ENCODE data around the gene FZD8.
"Not testable (repeated sequence)": the region's sequence is repeated elsewhere in the genome, so short reads cannot be mapped to it uniquely, and the experiment has no call there.

The FZD8 gene

DNA sequence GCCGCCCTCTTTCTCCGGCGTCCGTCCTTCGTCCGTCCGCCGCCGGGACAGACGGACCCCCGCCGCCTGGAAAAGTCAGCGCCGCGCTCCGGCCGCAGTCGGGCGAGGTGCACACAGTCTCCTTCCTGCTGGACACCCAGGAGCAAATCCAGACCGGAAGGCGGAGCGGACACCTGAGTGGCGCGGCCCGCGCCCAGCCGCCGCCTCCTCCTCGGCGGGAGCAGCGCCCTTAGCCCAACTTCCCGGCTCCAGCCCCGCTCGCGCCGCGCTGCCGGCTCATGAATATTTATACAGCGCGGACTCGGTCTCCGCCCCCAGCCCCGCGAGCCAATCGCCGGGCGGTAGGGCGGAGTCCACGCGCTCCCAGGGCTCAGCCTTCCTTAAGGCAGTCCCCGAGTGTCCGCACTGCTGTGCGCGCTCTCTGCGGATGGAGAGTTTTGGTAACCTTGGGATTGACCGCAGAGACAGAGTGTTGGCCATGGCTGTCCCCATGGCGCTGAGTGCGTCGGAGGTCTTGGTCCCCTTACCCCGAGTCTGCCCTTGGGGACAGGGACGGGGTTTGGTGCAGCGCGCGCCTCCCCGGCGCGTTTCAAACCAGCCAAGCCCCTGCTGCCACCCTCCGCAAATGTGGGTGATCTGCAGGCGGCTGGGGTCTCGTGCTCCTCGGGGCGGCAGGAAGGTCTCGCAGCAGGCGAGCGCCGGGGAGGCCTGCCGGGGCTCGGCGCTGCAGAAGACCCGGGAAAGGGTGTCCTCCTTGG, at the start of gene FZD8:
TSS of gene FZD8 (minus strand) at position 262 of the 758 bp plus-strand sequence. CDS start 867 bp downstream, outside the sequence.
- peak; percentile 83 for DNase-seq

- DNase-seq, result no peak
Observed at GRCh38 chr10:35691522-35692236, 49.6 kb upstream of the FZD8 start.

DNA sequence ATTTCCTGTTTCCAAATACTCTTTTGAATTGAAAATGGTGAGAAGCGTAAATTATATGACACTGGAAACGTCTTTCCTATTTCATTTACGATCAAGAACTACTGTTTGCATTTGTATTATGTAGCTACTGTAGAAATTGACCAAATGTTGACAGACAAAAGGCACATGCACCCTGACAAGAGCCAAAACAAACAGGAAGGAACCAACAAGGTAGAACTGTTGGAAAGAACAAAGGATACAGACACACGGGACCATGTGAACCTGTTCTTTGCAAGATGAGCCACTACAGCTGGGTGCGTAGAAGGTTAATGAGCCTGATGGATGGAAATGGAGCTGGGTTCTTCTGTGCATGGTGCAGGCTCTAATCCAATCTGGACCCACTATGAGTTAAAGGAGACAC, 48.4 kb upstream of the FZD8 start:
- no peak for DNase-seq

DNA sequence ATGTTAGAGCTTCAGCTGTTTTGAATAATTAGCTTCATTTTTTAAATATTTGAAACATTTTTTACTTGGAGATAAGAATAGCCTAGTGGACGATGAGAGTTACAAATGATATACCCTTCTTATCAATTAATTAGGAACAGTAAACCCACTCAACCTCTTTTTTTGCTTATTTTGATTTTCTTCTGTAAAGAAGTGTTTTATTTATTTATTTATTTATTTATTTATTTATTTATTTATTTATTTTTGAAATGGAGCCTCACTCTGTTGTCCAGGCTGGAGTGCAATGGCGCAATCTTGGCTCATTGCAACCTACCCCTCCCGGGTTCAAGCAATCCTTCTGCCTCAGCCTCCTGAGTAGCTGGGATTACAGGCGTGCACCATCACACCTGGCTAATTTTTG, 43.8 kb upstream of the FZD8 start:
- DNase-seq, result not testable (repeated sequence)

DNA sequence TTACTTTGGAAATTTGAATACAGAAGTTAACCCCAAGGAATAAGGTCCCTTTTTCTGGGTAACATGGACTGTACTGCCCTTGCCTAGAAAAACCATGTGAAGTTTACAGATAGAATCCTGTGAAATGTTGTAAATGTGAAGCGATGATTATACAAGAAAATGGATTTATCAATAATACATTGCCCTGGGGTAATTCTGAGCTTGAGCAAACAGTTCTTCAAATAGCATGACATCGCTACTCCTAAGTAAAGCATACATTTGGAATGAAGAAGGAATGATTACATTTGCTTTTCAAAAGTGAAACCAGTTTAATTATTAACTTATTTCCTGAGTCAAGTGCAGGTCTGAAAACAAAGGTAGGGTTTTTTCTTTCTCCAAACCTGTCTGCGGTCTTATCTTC, 43.3 kb upstream of the FZD8 start:
- DNase-seq, result no peak

- no peak for DNase-seq
Observed at GRCh38 chr10:35684586-35684985, 42.5 kb upstream of the FZD8 start.

- DNase-seq, result no peak
Observed at GRCh38 chr10:35675846-35676245, 33.8 kb upstream of the FZD8 start.

GRCh38 chr10:35674843-35675242, 32.7 kb upstream of the FZD8 start:
- peak; percentile 2 for DNase-seq

DNA sequence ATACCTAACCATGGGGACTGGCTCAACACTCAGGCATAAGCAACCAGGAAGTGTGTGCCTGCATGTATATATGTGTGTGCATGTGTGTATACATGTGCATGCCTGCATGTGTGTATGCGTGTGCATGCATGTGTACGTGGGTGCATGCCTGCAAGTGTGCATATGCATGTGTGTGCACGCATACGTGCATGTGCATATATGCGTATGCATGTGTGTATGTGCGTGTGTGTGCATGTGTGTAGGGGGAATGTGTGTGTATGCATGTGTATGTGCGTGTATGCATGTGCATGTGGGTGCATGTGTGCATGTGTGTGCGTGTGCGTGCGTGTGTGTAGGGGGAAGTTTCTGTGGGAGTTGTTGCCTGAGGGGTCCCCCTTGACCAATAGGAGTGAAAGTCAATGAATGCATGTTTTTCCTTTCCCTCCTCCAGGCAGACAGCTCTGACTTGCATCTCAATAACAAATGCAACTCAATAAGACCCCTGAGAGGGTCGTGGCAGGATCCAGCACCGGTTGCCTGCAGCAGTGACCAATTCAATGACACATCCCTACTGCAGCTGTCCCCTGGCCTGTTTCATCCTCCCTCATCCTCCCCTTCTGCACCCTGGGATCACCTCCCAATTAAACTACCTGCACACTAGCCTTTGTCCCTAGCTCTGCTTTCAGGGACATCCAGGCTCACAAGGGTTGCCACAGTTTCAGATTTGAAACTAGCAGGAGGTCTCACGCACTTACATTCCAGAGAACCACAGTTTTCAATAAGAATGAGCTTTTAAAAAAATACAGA, 27.0 kb upstream of the FZD8 start:
- no peak for DNase-seq

DNA sequence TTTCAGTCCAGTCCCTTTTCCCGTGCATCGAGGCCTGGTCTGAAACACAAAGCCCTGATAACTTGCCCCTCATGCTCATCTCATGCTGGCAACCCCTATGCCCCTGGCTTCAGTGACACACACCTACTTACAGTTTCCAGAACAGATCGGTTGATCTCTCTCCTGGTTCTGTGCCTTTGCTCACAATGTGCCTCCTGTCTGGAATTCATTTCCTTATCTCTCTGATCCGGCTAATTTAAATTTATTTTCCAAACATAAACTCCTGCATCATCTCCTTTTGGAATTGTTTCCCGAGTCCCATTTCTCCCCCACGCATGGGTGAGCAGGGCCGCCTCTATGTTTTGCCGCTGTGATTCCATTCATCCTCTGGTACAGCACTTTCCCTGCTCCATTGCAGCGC, 25.9 kb upstream of the FZD8 start:
- DNase-seq, result no peak

DNA sequence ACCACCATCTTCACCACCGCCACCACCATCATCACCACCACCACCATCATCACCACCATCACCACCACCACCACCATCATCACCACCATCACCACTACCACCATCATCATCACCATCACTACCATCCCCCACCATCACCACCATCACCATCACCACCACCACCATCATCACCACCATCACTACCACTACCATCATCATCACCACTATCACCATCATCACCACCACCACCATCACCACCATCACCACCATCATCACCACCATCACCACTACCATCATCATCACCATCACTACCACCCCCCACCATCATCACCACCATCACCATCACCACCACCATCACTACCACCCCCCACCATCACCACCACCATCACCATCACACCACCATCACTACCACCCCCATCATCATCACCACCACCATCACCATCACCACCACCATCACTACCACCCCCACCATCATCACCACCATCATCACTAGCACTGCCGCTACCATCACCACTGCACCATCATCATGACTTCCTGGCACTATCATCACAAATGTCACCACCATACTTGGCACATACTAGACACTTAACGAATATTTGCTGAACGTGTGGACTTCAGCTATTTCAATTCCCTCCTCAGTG, 25.3 kb upstream of the FZD8 start:
- no peak for DNase-seq

DNA sequence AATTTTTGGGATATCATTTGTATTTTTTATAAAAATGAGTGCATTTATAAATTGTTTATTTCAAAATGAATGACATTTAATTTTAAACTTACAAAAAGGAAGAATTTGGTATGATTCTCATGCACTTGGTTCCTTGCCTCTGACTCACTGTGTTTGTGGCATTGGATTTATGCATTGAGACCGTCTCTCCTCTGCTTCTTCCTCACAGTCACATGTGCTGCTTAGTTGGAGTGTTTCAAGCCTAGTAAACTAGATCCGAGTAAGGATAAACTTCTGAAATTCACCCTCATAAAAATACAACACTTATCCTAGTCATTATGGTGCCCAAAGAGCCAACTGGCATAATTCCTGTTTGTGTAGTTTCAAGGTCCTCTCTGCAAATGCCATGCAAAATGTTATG, 19.1 kb upstream of the FZD8 start:
- no peak for DNase-seq

DNA sequence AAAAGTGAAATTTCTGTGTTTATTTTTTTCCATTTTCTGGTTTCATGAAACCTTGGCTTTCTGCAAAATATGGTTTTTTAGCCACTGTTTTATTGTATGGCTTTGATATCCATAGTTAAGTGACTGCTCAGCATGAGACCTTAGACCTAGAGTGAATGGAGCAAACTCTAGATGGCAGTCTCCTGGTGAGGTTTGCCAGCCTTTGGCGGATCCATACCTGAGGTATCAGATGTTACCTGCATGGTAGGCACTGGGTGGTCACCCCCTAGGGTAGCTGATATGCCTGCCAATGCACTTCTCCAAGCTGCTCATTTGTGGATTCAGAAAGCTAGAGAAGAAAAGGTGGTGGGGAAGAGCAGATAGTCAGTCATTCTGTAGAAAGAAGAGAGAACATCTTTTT, 17.4 kb upstream of the FZD8 start:
- no peak for DNase-seq

- DNase-seq, result no peak
Observed at GRCh38 chr10:35657621-35658020, 15.5 kb upstream of the FZD8 start.

DNA sequence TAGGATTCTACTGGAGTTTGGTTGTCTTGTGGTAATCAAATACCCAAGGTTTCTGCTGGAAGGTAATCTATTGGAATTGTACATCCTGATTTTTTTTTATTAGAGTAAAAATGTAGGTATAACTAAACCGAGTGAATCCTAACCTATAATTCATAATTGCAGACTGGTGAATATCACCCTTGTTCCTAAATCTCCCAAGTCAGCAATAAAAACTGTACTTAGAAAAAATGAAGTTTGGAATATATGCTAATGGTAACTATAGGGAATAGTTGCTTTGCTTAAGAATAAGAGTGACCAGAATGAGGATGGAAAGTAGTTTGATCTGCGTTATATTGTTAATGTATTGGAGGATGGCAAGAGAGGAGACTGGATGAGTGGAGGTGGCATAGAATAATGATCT, 10.7 kb upstream of the FZD8 start:
- DNase-seq, result no peak

GRCh38 chr10:35650894-35651293, 8.8 kb upstream of the FZD8 start:
- DNase-seq, result no peak

DNA sequence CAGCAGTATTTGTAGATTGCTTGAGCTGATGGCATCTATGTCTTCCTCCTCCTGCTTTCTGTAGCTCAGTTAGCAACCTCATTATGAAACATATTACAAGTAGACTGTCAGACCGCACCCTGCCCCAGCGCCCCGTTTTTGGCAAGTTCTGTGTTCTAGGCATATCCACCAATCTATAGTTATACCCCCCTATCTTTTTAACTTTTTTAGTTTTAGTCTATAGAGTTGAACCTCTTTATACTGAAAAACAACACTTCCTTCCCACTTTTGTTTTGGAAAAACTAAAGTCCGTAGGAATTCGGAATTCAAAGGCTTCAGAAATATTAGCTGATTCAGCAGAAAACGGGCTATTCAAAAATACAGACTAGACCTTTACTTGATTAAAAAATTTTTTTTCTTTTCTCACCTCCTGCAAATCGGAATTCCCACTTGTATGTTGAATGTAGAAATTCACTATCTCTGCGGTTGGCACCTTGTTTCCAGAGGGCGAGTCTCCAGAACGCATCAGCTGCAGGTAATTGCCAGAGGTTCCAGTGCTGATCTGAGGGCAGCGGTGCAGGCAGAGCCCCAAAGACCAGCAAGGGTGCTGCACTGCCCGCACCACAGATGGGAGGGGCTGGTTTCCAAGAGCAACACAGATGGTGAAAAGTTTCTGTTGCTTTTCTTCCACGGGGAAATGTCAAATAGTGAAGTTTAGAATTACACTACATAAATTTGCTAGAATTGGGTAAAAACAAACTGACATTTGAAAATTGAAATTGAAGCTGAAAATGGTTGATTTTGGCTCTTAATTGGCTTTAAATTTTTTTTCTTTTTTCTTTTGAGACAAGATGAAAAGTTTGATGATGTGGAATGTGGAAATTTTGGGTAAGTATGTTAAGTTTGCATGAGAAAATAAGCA, 2.2 kb upstream of the FZD8 start:
- peak; percentile 18 for DNase-seq

DNA sequence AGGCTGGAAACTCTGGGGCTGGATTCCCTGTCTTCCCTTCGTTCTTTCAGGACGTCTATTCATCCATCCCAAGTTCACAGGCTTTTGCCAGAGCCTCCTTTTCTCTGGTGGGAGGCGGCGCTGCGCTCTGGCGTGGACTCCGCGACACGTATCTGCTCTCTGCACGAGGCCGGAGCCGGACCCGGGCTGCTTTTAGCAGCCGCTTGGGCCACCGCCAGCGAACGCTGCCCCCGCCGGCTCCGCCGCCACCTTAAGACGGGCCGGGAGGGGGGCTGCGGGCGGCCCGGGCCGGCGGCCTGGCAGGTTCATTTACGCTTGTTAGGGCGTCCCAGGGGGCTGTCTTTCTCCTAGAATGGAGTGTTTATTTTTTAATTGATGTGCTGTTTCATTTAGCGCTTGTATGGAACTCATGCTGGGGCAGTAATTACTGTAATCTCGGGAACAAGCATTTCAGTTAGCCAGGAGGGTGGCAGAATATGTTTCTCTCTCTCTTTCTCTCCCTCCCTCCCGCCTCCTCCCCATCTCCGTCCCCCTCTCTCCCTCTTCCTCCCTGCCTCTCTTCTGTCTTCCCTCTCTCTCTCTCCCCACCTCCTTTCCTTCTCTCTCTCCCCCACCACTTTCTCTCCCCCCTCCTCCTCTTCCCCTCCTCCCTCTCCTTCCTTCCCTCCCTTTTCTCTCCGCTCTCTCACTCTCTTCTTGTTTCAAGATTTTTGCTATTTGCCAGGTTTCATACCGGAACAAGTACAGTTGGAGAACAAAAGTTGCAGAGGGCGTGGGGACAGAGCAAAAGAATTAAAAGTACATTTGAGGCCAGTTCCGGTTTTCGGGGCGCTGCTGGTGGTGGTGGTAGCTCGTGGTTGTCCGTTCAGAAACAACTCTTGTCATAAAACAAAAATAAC, 1.3 kb upstream of the FZD8 start:
- DNase-seq, result no peak

- no peak for DNase-seq
Observed at GRCh38 chr10:35642793-35643114, 658 bp upstream of the FZD8 start.

- no peak for DNase-seq
Observed at GRCh38 chr10:35641676-35642034, 441 bp downstream of the FZD8 start.

GRCh38 chr10:35640951-35641675, 983 bp downstream of the FZD8 start:
- DNase-seq, result peak; percentile 70
